Panc1 (cell line): ENCODE results near the gene RNASE7. TPM values are rescaled to one million over a fixed set of nuclear protein-coding genes. Genes with fewer than 3 reads are reported as not detected.
A peak's percentile ranks its signal among the peaks of the same experiment; 100 is the strongest.

Experiments
- ATAC-seq: fragments of 200-7000 bp; cut with Tn5 transposase; 2 replicates; pipeline ENCODE4 v1.9.1; 2020; ENCODE audit warnings: mild to moderate bottlenecking, moderate library complexity
- BruUV-seq: library from RNA; stranded (reverse); fragments of 400-500 nt; replicated peaks from 2 replicates; lab custom pipeline; 2021; lab: Mats Ljungman, UMichigan
- CTCF ChIA-PET: fragments of 300-600 bp; sonication (Branson Sonifier 250); formaldehyde crosslinking; loops from one replicate; lab custom pipeline; 2022; ENCODE audit warnings: antibody characterized with exemption; lab: Charles Lee
- POLR2A ChIA-PET: fragments of 300-600 bp; sonication (Branson Sonifier 250); formaldehyde crosslinking; loops from one replicate; lab custom pipeline; 2022; ENCODE audit warnings: antibody characterized with exemption; lab: Charles Lee
- DNase-seq: peaks from one replicate; pipeline ENCODE4 v3.0.0-alpha.2; 2010; ENCODE audit warnings: low read depth, low spot score
- H3K27ac ChIP-seq: 2 replicates; pipeline ENCODE4 v1.5.1; 2011; ENCODE audit warnings: mild to moderate bottlenecking, low read length, inconsistent platforms
- H3K27me3 ChIP-seq: fragments of 200-500 bp; sonication (Bioruptor generic); 2 replicates; pipeline ENCODE4 v1.6.0; 2014; ENCODE audit warnings: low read length, inconsistent platforms; ENCODE audit not compliant: control insufficient read depth, insufficient read depth
- H3K36me3 ChIP-seq: fragments of 200-500 bp; sonication (Bioruptor generic); 2 replicates; pipeline ENCODE4 v1.5.1; 2014; ENCODE audit warnings: inconsistent platforms, mild to moderate bottlenecking, low read length, moderate library complexity; ENCODE audit not compliant: control insufficient read depth, insufficient read depth
- H3K4me1 ChIP-seq: 2 replicates; pipeline ENCODE4 v1.5.1; 2011; ENCODE audit warnings: inconsistent platforms, mild to moderate bottlenecking, low read length, moderate library complexity; ENCODE audit not compliant: control insufficient read depth, insufficient read depth
- H3K4me3 ChIP-seq, 2 experiments: 2 replicates each; pipeline ENCODE4 v1.5.1; 2011 to 2012; ENCODE audit warnings: low read depth in 2 of 2, low read length in 2 of 2, mild to moderate bottlenecking in 2 of 2, inconsistent platforms in 1 of 2, moderate library complexity in 1 of 2
- H3K9me3 ChIP-seq: fragments of 200-500 bp; sonication (Bioruptor generic); 2 replicates; pipeline ENCODE4 v1.5.1; 2014; ENCODE audit warnings: low read depth, mild to moderate bottlenecking, inconsistent platforms, low read length, moderate library complexity; ENCODE audit not compliant: control insufficient read depth, insufficient read depth
- POLR2AphosphoS5 ChIP-seq: IDR thresholded peaks from 2 replicates; pipeline ENCODE4 v1.6.1; 2012; ENCODE audit warnings: mild to moderate bottlenecking, low read depth, low read length, moderate library complexity
- SIN3A ChIP-seq: IDR thresholded peaks from 2 replicates; pipeline ENCODE4 v1.6.1; 2012; ENCODE audit warnings: low read depth, mild to moderate bottlenecking, low read length, moderate library complexity, borderline replicate concordance; ENCODE audit not compliant: insufficient read depth
- TCF7L2 ChIP-seq: IDR thresholded peaks from 2 replicates; pipeline ENCODE4 v1.6.1; 2011; ENCODE audit warnings: mild to moderate bottlenecking, low read depth, low read length, inconsistent platforms
- in situ Hi-C: cut with HindIII; loops from 2 replicates; pipeline ENCODE4 v1.10.0; 2016; ENCODE audit warnings: low sequenced_read_pairs, low pct_unique_long_range_greater_than_20kb
- intact Hi-C: fragments of 100-400 bp; cut with micrococcal nuclease; formaldehyde crosslinking; loops from one replicate; pipeline ENCODE4 v1.10.0; 2022; ENCODE audit not compliant: unreplicated experiment
- total RNA-seq: library from RNA; stranded (reverse); gene quantifications from one replicate; pipeline ENCODE4 v1.2.1, GENCODE V29; 2021; ENCODE audit not compliant: unreplicated experiment
- TF ChIP-seq, protein P1 (sequence below), 2 experiments: IDR thresholded peaks; 2 replicates each; pipeline ENCODE4 v1.6.1; 2011 to 2012; ENCODE audit warnings: low read depth in 2 of 2, control low read depth in 1 of 2, low read length in 1 of 2, mild to moderate bottlenecking in 1 of 2, moderate library complexity in 1 of 2; ENCODE audit not compliant: insufficient read depth in 1 of 2
- TF ChIP-seq, protein P2 (sequence below): fragments of 450-650 bp; IDR thresholded peaks from 2 replicates; pipeline ENCODE4 v1.5.1; 2017; ENCODE audit warnings: mild to moderate bottlenecking

RNASE7 gene
- total RNA-seq, 1 experiment from 2014 or later = not detected

DNA sequence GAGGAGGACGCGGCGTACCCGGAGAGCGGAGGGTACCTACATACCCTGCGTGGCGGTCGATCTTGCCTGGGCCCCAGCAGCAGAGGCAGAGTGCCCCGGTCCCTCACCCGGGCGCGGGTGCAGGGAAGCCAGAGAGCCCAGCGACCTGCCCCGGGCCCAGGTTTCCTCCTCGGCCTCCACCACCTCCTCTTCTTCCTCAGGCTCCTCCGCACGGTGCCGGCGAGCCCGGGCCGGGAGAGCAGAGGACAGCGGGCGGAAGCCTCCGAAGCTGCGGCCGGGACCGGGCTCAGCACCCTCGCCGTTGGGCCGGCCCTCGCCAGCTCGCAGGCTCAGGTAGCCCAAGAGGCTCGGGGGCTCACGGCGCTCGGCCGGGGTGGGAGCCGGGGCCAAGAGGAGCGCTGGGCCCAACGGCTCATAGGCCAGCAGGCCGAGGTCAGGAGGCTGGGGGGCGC lies 49.7 kb downstream of the RNASE7 start:
- intact Hi-C loops = loop anchor here (1.0 kb wide), 1 partner anchor 24 kb away; no protein-coding TSS in a partner anchor
- DNase-seq (no peak), ATAC-seq (no peak)
- Histone ChIP-seq H3K27me3 (no peaks in the 10 kb centered on the region), H3K4me3 (no peak overlapping the region), H3K27ac (no peak overlapping the region), H3K4me1 (peaks cover 4% of the 10 kb centered on the region; the same call in 1 of the 2 replicates), H3K36me3 (no peaks in the 10 kb centered on the region), H3K9me3 (no peaks in the 10 kb centered on the region)
- in situ Hi-C loops = no loop called here
- CTCF ChIA-PET = interaction anchor here (0.9 to 2.9 kb wide), 5 partner anchors 11 to 77 kb away, joined by 3 to 18 read pairs (median 5); partner anchors contain the start of gene ARHGEF40
- no TSS peak for BruUV-seq
- POLR2A ChIA-PET = no interaction called here
- TF ChIP-seq TCF7L2 (no peak), POLR2AphosphoS5 (no peak), SIN3A (no peak)
- TF ChIP-seq, protein P1, sequence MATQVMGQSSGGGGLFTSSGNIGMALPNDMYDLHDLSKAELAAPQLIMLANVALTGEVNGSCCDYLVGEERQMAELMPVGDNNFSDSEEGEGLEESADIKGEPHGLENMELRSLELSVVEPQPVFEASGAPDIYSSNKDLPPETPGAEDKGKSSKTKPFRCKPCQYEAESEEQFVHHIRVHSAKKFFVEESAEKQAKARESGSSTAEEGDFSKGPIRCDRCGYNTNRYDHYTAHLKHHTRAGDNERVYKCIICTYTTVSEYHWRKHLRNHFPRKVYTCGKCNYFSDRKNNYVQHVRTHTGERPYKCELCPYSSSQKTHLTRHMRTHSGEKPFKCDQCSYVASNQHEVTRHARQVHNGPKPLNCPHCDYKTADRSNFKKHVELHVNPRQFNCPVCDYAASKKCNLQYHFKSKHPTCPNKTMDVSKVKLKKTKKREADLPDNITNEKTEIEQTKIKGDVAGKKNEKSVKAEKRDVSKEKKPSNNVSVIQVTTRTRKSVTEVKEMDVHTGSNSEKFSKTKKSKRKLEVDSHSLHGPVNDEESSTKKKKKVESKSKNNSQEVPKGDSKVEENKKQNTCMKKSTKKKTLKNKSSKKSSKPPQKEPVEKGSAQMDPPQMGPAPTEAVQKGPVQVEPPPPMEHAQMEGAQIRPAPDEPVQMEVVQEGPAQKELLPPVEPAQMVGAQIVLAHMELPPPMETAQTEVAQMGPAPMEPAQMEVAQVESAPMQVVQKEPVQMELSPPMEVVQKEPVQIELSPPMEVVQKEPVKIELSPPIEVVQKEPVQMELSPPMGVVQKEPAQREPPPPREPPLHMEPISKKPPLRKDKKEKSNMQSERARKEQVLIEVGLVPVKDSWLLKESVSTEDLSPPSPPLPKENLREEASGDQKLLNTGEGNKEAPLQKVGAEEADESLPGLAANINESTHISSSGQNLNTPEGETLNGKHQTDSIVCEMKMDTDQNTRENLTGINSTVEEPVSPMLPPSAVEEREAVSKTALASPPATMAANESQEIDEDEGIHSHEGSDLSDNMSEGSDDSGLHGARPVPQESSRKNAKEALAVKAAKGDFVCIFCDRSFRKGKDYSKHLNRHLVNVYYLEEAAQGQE (IDR thresholded peaks at IDR 0.05; ENCODE audit: insufficient read depth in 1 of 2, low read depth in 2 of 2, low read length in 1 of 2) = no peak
- TF ChIP-seq, protein P2, sequence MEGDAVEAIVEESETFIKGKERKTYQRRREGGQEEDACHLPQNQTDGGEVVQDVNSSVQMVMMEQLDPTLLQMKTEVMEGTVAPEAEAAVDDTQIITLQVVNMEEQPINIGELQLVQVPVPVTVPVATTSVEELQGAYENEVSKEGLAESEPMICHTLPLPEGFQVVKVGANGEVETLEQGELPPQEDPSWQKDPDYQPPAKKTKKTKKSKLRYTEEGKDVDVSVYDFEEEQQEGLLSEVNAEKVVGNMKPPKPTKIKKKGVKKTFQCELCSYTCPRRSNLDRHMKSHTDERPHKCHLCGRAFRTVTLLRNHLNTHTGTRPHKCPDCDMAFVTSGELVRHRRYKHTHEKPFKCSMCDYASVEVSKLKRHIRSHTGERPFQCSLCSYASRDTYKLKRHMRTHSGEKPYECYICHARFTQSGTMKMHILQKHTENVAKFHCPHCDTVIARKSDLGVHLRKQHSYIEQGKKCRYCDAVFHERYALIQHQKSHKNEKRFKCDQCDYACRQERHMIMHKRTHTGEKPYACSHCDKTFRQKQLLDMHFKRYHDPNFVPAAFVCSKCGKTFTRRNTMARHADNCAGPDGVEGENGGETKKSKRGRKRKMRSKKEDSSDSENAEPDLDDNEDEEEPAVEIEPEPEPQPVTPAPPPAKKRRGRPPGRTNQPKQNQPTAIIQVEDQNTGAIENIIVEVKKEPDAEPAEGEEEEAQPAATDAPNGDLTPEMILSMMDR = no peak

DNA sequence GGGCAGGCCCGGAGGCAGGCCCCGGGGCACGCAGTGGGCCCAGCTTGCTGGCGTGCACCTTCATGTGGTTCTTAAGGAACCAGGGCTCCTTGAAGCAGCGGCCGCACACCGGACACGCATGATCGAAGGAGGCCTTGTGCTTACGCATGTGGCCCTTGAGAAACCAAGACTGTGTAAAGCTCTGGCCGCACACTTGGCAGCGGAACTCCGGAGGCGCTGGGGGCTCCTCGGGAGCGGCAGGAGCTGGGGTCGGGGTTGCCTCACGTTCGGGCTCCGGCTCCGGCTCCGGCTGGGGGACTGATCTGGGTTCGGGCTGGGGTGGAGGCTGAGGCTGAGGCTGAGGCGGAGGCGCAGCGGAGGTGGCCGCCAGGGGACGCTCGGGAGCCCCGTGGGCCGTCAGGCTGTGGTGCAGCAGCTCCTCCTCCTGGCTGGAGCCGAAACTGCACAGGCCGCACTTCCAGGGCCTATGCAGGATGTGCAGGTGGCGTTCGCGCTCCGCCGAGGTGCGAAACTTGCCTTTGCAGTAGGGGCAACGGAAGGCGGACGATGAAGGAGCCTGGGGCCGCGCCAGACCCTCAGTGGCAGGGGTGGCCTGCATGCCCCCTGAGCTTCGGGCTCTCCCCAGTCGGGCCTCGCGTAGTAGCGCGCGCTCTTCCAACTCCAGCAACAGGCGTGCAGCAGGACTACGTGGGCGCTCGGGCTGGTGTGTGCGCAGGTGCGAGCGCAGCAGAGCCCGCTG lies 50.3 kb downstream of the RNASE7 start:
- in situ Hi-C loops = no loop called here
- POLR2A ChIA-PET = no interaction called here

More for the DNA sequence above, 50.3 kb downstream of the RNASE7 start:
- H3K4me3 ChIP-seq = no peak overlapping the region
- H3K36me3 ChIP-seq = no peaks in the 10 kb centered on the region
- CTCF ChIA-PET = interaction anchor here (0.9 to 2.9 kb wide), 6 partner anchors 11 to 78 kb away, joined by 3 to 18 read pairs (median 5); partner anchors contain the start of gene ARHGEF40
- DNase-seq = peak; percentile 82
- intact Hi-C loops = loop anchor here (1.0 kb wide), 1 partner anchor 24 kb away; no protein-coding TSS in a partner anchor
- no peaks in the 10 kb centered on the region for H3K27me3 ChIP-seq
- no TSS peak for BruUV-seq
- peak; percentile 83 for ATAC-seq
- TF ChIP-seq POLR2AphosphoS5 (peak; percentile 29; the same call in 1 of the 2 replicates), TCF7L2 (no peak)
- TF ChIP-seq, protein P1 (IDR thresholded peaks at IDR 0.05; ENCODE audit: insufficient read depth in 1 of 2, low read depth in 2 of 2, low read length in 1 of 2) = peak in 1 of 2 experiments; percentile 69; a peak in 2 of 4 replicates
- TF ChIP-seq, protein P2 = peak; percentile 100
- H3K4me1 ChIP-seq = peaks cover 4% of the 10 kb centered on the region; the same call in 1 of the 2 replicates
- H3K9me3 ChIP-seq = no peaks in the 10 kb centered on the region
- H3K27ac ChIP-seq = no peak overlapping the region
